HG03571 (cell line): ENCODE results near the gene LDHD.
"Not testable (repeated sequence)": the region's sequence is repeated elsewhere in the genome, so short reads cannot be mapped to it uniquely, and the experiment has no call there.

Source experiments
- ATAC-seq: cut with Tn5 transposase; IDR thresholded peaks from one replicate; pipeline ENCODE4 v1.9.1; 2021; ENCODE audit not compliant: unreplicated experiment

The LDHD gene

DNA sequence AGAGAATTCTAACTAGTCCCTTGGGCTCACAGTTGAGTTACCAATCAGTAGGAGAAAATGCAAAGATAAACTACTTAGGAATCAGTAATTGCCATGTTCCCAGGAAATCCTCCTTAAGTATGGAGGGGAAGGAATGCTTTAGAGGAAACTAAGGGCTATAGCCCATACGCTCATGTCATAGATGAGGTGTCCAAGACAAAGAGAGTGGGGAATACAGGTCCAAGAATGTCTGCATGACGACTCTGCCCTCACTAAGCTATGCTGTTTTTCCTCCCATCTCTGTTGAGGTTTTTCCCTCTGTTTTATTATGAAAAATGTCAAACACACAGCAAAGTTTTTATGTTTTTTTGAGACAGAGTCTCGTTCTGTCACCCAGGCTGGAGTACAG is 16.0 kb downstream of the LDHD start:
- ATAC-seq: no peak

- no peak for ATAC-seq
These were observed 16.6 kb downstream of the LDHD start for GRCh38 chr16:75099738-75100602.

DNA sequence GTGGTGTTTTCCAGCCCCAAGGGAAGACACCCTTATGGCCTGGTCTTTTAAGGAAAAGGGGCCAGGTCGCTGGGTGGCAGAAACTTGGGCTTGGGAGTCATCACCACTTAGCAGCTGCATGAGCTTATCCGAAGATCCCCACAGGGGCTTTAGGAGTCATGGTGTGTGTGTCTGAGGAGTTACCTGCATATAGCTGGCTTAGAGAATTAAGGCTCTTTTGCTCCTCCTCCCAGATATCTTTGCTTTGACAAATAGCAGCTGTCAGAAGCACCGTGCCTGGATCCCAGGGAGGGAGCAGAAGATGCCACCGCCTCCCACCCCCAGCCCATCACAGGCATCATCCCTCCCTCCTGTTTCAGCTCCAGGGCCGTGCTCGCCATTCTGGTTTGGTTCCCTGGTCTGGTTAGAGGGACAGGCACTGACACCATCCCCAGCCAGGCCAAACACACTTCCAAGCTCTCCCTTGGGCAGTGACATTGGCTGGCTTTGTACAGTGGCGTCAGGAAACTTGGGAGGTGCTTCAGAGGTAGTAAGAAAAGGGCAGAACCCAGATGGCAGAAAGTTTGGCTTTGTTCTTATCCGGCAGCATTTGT is 17.4 kb downstream of the LDHD start:
- ATAC-seq: no peak

DNA sequence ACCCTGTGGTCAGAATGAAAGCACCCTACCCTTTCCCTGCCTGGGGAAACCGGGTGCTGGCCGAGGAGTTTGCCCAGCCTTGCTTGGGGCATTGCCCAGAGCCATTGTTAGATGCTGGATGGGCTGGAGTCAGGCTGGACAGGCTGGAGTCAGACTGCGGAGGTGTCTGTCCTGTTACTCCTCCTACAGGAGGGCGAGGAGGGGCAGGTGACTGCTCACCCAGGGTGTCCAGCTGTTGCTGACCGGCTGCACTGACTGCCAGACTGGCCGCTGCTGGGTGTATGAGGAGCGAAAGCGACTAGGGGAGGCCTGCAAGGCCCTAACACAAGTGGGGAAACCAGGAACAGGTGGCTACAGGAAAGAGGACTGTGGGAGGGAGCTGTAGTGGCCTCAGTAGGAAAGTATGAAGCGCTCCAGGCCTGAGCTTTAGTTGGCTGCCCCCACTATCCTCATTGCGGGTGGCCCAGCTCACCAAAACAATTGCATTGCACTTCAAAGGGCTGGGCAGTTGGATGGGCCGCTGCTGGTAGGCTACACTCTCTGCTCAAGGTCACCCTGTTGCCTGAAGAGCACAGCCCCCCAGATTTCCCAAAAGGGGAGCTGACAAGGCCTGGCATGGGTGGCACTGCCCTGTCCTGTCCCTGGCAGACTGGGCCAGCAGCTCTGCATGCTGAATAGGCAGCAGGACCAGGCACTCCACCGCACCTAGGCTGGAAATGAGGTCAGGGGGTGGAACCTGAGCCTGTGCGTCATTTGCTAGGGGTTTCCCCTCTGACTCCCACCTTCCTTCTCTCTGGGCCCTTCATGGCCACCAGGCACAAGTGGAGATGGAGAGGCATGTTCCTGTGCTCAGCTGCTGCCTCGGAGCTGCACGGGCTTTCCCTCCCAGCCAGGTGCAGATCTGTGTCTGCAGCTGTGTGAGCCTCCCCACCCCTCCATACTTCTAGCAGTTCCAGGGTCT is 18.4 kb downstream of the LDHD start:
- no peak for ATAC-seq

DNA sequence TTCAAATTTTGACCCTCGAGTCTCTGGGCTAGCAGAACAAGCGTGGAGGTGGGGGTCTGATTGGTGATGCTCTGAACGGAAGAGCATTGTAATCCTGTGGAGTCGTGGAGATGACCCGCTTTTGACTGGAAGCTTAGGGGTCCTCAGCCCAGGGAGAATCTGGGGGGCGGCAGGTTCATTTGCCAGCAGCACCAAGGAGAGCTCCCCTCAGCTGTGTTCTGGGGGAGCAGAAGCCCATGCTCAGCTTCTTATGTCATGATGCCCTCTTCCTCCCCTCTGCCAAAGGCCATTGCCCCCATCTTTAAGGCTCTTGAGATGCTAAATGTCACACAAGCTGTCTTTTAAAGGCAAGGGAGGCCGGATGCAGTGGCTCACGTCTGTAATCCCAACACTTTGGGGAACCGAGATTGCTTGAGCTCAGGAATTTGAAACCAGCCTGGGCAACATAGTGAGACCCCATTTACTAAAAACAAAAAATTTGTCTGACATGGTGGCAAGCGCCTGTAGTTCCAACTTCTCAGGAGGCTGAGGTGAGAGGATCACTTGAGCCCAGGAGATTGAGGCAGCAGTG is 19.3 kb downstream of the LDHD start:
- no peak for ATAC-seq

DNA sequence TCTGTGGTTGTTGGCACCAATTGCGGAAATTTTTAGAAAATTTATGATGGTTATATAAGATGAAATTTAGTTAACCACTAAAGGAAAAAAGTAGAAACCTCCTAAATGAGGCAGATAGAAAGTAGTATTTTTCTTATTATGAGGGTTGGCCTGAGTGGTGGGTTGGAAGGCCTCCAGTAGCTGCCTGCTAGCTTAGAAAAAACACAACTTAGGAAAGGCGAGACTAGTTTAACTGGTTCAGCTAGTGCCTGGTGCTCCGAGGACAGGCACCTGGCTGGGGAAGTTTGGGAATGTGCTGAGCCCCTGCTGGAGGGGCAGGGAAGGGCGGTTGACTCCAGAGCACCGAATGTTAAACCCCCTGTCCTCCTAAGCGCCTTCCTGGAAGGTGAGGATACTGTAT is 19.9 kb downstream of the LDHD start:
- ATAC-seq: no peak

DNA sequence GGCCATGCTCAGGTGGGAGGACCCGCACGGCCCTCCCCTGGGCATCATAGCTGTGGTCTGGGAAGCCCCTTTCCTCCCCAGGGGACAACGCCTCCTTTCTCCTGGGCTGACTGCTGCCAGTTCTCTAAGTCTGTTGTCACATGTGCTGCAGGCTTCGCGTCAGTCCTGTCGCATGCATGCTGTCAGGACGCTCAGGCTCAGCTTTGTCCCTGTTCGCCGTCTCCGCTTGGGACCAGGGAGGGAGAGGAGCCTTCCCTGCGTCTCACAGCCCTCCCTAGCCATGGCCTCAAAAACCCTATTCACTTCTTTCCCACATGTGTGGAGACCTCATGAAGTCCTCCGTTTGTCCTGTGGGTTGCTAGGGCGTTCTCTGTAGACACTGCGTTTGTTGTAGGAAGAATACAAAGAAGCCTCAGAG is 21.4 kb downstream of the LDHD start:
- no peak for ATAC-seq

DNA sequence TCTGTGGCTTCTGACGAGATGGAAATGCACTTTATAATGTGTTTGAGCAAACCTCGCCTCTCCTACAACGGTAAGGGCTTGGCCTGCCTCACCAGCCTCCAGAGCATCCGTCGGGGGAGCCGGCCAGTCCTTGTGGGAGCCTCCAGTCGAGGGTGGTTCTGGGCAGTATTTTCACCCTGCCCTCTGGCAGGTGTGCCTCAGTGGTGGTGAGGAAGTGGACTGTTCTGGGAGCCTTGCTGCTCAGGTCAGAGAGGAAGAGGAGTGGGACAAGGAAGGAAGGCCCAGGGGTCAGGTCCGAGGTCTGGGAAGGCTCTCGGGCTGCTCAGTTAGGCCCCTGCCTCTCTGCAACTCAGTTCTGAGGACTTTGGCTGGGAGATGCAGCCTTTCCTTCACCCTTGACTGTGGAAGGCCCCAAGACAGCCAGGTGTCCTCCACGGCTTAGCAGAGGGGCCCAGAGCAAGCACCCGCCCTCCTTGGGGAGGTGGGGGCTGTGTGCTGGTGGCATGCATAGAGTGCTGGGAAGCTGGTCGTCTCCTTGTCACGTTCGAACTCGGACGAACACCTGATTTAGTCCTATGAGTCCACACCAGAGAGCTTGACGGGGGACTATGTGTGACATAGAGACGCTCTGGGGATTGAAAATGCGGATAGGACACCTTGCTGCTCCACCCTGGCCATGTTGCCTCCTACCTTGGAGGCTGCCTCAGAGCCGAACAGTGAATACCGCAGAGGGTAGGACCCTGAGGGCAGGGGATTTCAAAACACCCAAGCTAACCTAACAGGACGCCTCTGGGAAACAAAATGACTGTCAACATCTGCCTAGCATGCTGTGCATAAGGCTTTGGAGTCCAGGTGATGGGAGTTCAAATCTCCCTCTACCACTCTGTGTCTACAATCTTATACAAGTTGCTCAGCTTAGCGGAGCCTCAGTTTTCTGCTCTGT is 22.7 kb downstream of the LDHD start:
- ATAC-seq: no peak

- ATAC-seq: no peak
These were observed 23.8 kb downstream of the LDHD start for GRCh38 chr16:75092777-75093176.

DNA sequence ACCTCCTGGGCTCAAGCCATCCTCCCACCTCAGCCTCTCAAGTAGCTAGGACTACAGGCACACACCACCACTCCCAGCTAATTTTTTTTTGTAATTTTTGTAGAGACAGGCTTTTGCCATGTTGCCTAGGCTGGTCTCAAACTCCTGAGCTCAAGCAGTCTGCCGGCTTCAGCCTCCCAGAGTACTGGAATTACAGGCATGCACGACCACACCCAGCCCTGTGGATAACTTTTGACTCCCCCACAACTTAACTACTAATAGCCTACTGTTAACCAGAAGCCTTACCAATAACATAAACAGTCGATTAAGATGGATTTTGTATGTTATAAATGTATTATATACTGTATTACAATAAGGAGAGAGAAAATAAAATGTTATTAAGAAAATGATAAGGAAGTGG is 25.0 kb downstream of the LDHD start:
- ATAC-seq: not testable (repeated sequence)

- not testable (repeated sequence) for ATAC-seq
These were observed 25.7 kb downstream of the LDHD start for GRCh38 chr16:75090899-75091298.

DNA sequence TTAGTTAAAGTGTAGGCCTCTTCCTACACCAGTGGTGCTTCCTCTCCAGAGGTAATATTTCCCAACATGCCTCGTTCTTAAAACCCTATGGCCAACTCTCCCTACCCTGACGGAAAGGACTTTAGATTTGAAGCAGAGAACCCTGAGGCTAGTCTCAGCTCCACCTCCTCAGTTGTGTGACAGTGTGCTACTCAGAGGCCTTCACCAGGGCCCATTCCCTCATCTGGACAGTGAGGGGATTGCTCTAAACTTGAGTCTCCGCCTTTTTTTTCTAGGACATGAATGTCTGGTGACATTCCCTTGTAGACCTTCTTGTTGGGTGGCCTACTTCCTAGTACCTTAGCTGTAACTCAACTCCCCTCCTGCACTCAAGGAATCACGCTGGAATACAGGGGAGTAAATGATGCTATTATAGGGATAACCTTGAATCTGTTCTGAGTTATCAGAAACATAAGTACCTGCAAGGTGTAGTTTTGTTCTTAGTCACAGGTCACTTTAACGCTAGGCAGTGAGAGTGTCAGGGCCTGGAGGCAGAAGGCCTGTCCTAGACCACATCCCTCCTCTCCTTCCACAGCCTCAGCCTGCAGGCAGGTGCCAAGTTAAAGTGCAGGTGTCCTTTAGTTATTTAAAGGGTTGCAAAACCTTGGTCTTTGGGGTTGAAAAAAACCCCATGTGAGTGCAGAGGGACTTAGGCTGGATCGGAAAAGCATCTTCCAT is 26.9 kb downstream of the LDHD start:
- no peak for ATAC-seq

GRCh38 chr16:75088934-75089333 is 27.6 kb downstream of the LDHD start:
- ATAC-seq: no peak

DNA sequence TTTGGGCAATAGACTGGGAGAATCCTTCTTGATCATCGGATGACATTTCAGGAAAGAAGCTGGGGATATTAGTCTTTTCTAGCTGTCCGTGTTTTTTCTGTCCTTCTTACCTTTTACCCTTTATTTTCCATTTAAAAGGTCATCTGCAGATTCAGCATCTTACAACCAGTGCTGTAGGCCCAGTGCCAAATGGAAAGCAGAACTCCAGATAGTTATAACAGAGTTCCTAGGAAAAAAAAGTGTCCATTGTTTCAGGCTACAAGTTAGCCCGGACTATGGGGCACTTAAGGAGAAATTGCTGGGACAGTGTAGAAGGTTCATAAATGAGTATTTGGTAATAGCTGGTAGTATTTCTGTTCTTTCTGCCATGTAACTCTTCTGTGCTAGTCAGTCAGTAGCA is 28.4 kb downstream of the LDHD start:
- no peak for ATAC-seq

- no peak for ATAC-seq
These were observed 29.1 kb downstream of the LDHD start for GRCh38 chr16:75087375-75087979.

DNA sequence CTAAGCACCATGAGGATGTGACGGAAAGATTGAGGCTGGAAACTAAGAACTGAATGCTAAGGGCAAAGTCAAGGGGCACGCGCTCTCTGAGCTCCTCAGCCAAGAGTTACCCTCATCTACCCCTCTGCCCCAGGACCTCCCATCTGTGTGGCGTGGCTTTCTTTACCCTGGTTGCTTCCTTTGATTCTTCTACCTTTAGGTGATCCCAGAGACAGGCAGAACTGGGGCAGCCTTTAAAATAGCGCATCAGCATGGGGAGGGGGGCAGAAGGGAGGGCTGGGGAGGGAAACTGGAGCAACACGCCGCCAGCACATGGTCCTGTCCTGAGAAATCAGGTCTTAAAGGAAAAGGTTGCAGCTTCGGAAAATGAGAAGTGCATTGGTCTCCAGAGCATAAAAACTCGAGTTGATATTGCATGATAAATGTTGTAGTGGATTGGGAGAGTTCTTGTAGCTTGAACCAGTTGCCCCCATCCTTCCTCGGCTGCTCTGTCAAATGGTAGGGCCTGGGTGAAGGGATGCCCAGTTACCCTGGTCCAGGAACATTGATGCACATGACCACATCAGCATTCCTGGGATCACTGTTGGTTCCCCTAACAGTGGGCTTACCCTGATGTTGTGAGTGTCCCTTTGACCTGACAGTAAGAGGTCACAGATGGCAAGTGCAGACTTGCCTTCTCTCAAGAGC is 29.7 kb downstream of the LDHD start:
- ATAC-seq: no peak

DNA sequence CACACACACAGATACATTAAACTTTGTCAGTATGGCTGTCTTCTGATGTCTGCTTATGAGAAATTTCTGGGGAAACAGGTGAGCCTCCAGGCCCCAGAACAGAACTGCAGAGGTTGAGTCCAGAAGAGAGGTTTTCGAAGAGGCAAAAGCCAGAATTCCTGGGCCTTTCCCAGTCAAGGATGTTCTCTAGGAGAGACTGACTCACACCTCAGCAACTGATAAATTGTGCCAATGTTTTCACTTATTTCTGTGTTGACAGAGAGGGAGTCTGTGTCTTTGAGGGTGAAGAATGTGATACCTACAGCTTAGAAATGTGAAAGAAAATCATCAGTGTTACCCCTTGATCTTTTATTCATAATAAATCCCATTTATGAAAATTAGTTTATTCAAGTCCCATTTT is 30.3 kb downstream of the LDHD start:
- ATAC-seq: no peak

DNA sequence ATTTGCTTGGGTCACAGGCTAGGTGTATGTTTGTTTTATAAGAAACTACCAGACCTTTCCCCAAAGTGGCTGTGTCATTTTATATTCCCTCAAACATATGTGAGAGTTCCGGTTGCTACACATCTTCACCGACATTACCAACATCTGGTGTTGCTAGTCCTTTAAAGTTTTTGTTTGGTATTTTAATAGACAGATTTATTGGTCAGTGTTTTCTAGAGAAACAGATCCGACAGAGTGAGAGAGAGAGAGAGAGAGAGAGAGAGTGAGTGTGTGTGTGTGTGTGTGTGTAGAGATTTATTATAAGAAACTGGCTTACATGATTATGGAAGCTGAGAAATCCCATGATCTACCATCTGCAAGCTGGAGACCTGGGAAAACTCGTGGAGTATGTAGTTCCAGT is 31.0 kb downstream of the LDHD start:
- no peak for ATAC-seq
